Neural progenitor cell (in vitro differentiated cells): ENCODE results near the gene THAP6.

Source experiments
- CTCF ChIP-seq: fragments of 200-600 bp; sonication (generic); IDR thresholded peaks from 2 replicates; pipeline ENCODE4 v1.5.1; 2017; ENCODE audit warnings: antibody characterized with exemption, mild to moderate bottlenecking
- EZH2 ChIP-seq: fragments of 200-600 bp; sonication (generic); IDR thresholded peaks from 2 replicates; pipeline ENCODE4 v1.6.1; 2017; ENCODE audit warnings: antibody characterized with exemption, mild to moderate bottlenecking, moderate library complexity
- EZH2phosphoT487 ChIP-seq: fragments of 200-600 bp; sonication (generic); IDR thresholded peaks from 2 replicates; pipeline ENCODE4 v1.6.1; 2017; ENCODE audit warnings: antibody characterized with exemption

- TF ChIP-seq CTCF (no peak), EZH2phosphoT487 (no peak), EZH2 (no peak)
These were observed 1.7 kb upstream of the THAP6 start for GRCh38 chr4:75512386-75513211.
